Astrocyte (in vitro differentiated cells and primary cell): ENCODE data around the gene CCDC43. TPM values are rescaled to one million over a fixed set of nuclear protein-coding genes. Genes with fewer than 3 reads are reported as not detected.
A peak's percentile ranks its signal among the peaks of the same experiment; 100 is the strongest.

Experiments used
- DNase-seq: peaks from one replicate; pipeline ENCODE4 v3.0.0-alpha.2; 2010; ENCODE audit warnings: low read depth
- FAIRE-seq: peaks from 2 replicates; lab custom pipeline; 2011; peaks lifted over from hg19 to GRCh38; lab: Jason Lieb, UNC
- H2AFZ ChIP-seq: 2 replicates; pipeline ENCODE4 v1.6.0; 2012; ENCODE audit warnings: low read depth, low read length, inconsistent platforms
- H3K27ac ChIP-seq: 2 replicates; pipeline ENCODE4 v1.5.1; 2011; ENCODE audit warnings: low read depth, low read length, inconsistent platforms
- H3K27me3 ChIP-seq: 2 replicates; pipeline ENCODE4 v1.6.0; 2011; ENCODE audit warnings: low read length, inconsistent platforms; ENCODE audit not compliant: insufficient read depth
- H3K36me3 ChIP-seq: 2 replicates; pipeline ENCODE4 v1.5.1; 2011; ENCODE audit warnings: low read length, inconsistent platforms; ENCODE audit not compliant: insufficient read depth
- H3K4me1 ChIP-seq: 2 replicates; pipeline ENCODE4 v1.5.1; 2011; ENCODE audit warnings: low read length, inconsistent platforms; ENCODE audit not compliant: insufficient read depth
- H3K4me2 ChIP-seq: 2 replicates; pipeline ENCODE4 v1.6.0; 2012; ENCODE audit warnings: low read length, inconsistent platforms
- H3K4me3 ChIP-seq: 2 replicates; pipeline ENCODE4 v1.5.1; 2011; ENCODE audit warnings: low read depth, mild to moderate bottlenecking, low read length, inconsistent platforms; ENCODE audit not compliant: insufficient read depth
- H3K79me2 ChIP-seq: 2 replicates; pipeline ENCODE4 v1.6.0; 2012; ENCODE audit warnings: mild to moderate bottlenecking, low read length, inconsistent platforms; ENCODE audit not compliant: insufficient read depth
- H3K9ac ChIP-seq: 2 replicates; pipeline ENCODE4 v1.6.0; 2012; ENCODE audit warnings: mild to moderate bottlenecking, low read length, inconsistent platforms
- H3K9me3 ChIP-seq: 2 replicates; pipeline ENCODE4 v1.5.1; 2012; ENCODE audit warnings: low read depth, mild to moderate bottlenecking, low read length, inconsistent platforms; ENCODE audit not compliant: insufficient read depth
- H4K20me1 ChIP-seq: 2 replicates; pipeline ENCODE4 v1.6.0; 2012; ENCODE audit warnings: low read length, inconsistent platforms; ENCODE audit not compliant: insufficient read depth
- H3K27ac Mint-ChIP-seq: one replicate; pipeline ENCODE4 v1.8.0; 2021; ENCODE audit warnings: mild to moderate bottlenecking, mixed read lengths; ENCODE audit not compliant: unreplicated experiment
- H3K27me3 Mint-ChIP-seq: one replicate; pipeline ENCODE4 v1.8.0; 2021; ENCODE audit warnings: low read depth, mixed read lengths; ENCODE audit not compliant: unreplicated experiment
- H3K36me3 Mint-ChIP-seq: one replicate; pipeline ENCODE4 v1.8.0; 2021; ENCODE audit warnings: low read depth, mixed read lengths; ENCODE audit not compliant: unreplicated experiment
- H3K4me1 Mint-ChIP-seq: one replicate; pipeline ENCODE4 v1.8.0; 2021; ENCODE audit warnings: low read depth, mixed read lengths; ENCODE audit not compliant: unreplicated experiment
- H3K4me3 Mint-ChIP-seq: one replicate; pipeline ENCODE4 v1.8.0; 2021; ENCODE audit warnings: mild to moderate bottlenecking, moderate library complexity, mixed read lengths; ENCODE audit not compliant: unreplicated experiment
- H3K9me3 Mint-ChIP-seq: one replicate; pipeline ENCODE4 v1.8.0; 2021; ENCODE audit warnings: mild to moderate bottlenecking, mixed read lengths; ENCODE audit not compliant: unreplicated experiment
- CTCF ChIP-seq: IDR thresholded peaks from 2 replicates; pipeline ENCODE4 v1.5.1; 2011; ENCODE audit warnings: low read depth, mild to moderate bottlenecking, inconsistent platforms, low read length, moderate library complexity; ENCODE audit not compliant: insufficient read depth
- EZH2 ChIP-seq: IDR thresholded peaks from 2 replicates; pipeline ENCODE4 v1.6.1; 2012; ENCODE audit warnings: mild to moderate bottlenecking, low read length, inconsistent platforms; ENCODE audit not compliant: insufficient read depth
- total RNA-seq: library from RNA; stranded (reverse); gene quantifications from 2 replicates; pipeline ENCODE4 v1.2.1, GENCODE V29; 2021

The CCDC43 gene
- total RNA-seq, 1 donor from 2014 or later: 31.9 TPM

DNA sequence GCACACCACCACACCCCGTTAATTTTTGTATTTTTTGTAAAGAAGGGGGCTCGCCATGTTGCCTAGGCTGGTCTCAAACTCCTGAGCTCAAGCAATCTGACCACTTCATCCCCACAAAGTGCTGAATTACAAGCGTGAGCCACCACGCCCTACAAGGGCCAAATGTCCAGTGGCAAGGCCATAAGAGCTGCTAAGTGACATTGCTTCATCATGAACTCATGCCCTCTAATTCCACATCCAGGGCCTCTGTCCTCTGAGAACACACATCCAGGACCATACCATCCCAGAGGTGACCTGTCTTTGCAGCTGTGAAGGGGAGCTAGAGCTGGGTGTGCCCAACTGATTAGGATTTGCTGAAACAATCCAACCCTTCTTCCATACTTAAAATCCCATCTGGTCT is 58.9 kb downstream of the CCDC43 start:
- H3K27me3 Mint-ChIP-seq: no peaks in the 10 kb centered on the region
- no peaks in the 10 kb centered on the region for H3K9me3 ChIP-seq
- H4K20me1 ChIP-seq: no peaks in the 10 kb centered on the region
- no peak overlapping the region for H3K9ac ChIP-seq
- no peak for TF ChIP-seq EZH2
- H3K79me2 ChIP-seq: no peaks in the 10 kb centered on the region
- H3K4me1 ChIP-seq: peaks cover 7% of the 10 kb centered on the region
- no peak overlapping the region for H3K4me2 ChIP-seq
- H3K9me3 Mint-ChIP-seq: no peaks in the 10 kb centered on the region
- H3K4me3 ChIP-seq: no peak overlapping the region
- no peak for FAIRE-seq
- H3K4me3 Mint-ChIP-seq: no peak overlapping the region
- H3K4me1 Mint-ChIP-seq: peaks cover 8% of the 10 kb centered on the region
- no peak overlapping the region for H3K27ac ChIP-seq
- H3K36me3 ChIP-seq: no peaks in the 10 kb centered on the region
- no peaks in the 10 kb centered on the region for H3K36me3 Mint-ChIP-seq
- no peak overlapping the region for H3K27ac Mint-ChIP-seq
- H2AFZ ChIP-seq: no peak overlapping the region
- no peak for DNase-seq
- no peaks in the 10 kb centered on the region for H3K27me3 ChIP-seq

DNA sequence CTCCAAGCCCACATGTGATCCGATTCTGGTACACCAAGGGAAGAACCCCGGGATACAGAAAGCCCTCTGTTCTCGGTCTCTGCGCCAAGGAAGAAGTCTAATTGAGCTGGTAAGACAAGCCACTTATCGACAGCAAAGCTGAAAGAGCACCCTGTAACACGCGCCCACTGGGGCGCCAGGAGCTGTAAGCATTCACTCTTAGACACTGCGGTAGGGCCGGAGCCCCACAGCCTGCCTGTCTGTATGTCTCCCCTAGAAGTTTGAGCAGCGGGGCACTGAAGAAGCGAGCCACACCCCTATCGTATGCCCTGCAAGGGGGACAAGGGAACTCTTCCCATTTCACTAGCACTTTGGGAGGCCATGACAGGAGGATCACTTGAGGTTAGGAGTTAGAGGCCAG is 60.3 kb downstream of the CCDC43 start:
- no peaks in the 10 kb centered on the region for H4K20me1 ChIP-seq
- no peaks in the 10 kb centered on the region for H3K79me2 ChIP-seq
- no peak for DNase-seq
- Mint-ChIP-seq H3K9me3 (no peaks in the 10 kb centered on the region), H3K27ac (no peak overlapping the region), H3K27me3 (no peaks in the 10 kb centered on the region), H3K4me3 (no peak overlapping the region), H3K4me1 (peaks cover 8% of the 10 kb centered on the region), H3K36me3 (no peaks in the 10 kb centered on the region)
- no peak overlapping the region for H3K27ac ChIP-seq
- no peaks in the 10 kb centered on the region for H3K27me3 ChIP-seq
- no peak overlapping the region for H3K4me2 ChIP-seq
- no peaks in the 10 kb centered on the region for H3K9me3 ChIP-seq
- no peak overlapping the region for H3K9ac ChIP-seq
- FAIRE-seq: no peak
- H3K36me3 ChIP-seq: no peaks in the 10 kb centered on the region
- H3K4me3 ChIP-seq: no peak overlapping the region
- no peak overlapping the region for H2AFZ ChIP-seq
- TF ChIP-seq EZH2: no peak
- no peak for TF ChIP-seq CTCF
- peaks cover 7% of the 10 kb centered on the region for H3K4me1 ChIP-seq

- Mint-ChIP-seq H3K36me3 (no peaks in the 10 kb centered on the region), H3K27me3 (no peaks in the 10 kb centered on the region), H3K27ac (no peak overlapping the region), H3K4me1 (peaks cover 8% of the 10 kb centered on the region), H3K4me3 (no peak overlapping the region), H3K9me3 (no peaks in the 10 kb centered on the region)
- H3K4me1 ChIP-seq: peaks cover 7% of the 10 kb centered on the region
- no peaks in the 10 kb centered on the region for H3K27me3 ChIP-seq
- no peaks in the 10 kb centered on the region for H3K9me3 ChIP-seq
- H3K27ac ChIP-seq: no peak overlapping the region
- H3K9ac ChIP-seq: no peak overlapping the region
- H3K4me2 ChIP-seq: peak overlapping the region; percentile 11
- no peak for DNase-seq
- no peaks in the 10 kb centered on the region for H3K79me2 ChIP-seq
- H3K4me3 ChIP-seq: no peak overlapping the region
- FAIRE-seq: no peak
- H2AFZ ChIP-seq: peak overlapping the region; percentile 87
- no peaks in the 10 kb centered on the region for H4K20me1 ChIP-seq
- no peaks in the 10 kb centered on the region for H3K36me3 ChIP-seq
- no peak for TF ChIP-seq CTCF
These were observed 61.1 kb downstream of the CCDC43 start for GRCh38 chr17:44628243-44629188.
